Esophagus squamous epithelium (tissue), 4 donors: ENCODE results near the gene SS18L1.

Source experiments
- CTCF ChIP-seq, 6 experiments: fragments of 450-650 bp in 4 of 6; fragments of 200-600 bp in 2 of 6; sonication (generic) in 2 of 6; IDR thresholded peaks; one replicate each; pipeline ENCODE4 v1.5.1; 2016 to 2019; ENCODE audit warnings: antibody characterized with exemption in 6 of 6, mild to moderate bottlenecking in 4 of 6, moderate library complexity in 4 of 6
- POLR2A ChIP-seq, 4 donors: fragments of 450-650 bp; IDR thresholded peaks; one replicate each; pipeline ENCODE4 v1.6.1; 2017; ENCODE audit warnings: antibody characterized with exemption in 4 of 4, mild to moderate bottlenecking in 4 of 4, moderate library complexity in 3 of 4

DNA sequence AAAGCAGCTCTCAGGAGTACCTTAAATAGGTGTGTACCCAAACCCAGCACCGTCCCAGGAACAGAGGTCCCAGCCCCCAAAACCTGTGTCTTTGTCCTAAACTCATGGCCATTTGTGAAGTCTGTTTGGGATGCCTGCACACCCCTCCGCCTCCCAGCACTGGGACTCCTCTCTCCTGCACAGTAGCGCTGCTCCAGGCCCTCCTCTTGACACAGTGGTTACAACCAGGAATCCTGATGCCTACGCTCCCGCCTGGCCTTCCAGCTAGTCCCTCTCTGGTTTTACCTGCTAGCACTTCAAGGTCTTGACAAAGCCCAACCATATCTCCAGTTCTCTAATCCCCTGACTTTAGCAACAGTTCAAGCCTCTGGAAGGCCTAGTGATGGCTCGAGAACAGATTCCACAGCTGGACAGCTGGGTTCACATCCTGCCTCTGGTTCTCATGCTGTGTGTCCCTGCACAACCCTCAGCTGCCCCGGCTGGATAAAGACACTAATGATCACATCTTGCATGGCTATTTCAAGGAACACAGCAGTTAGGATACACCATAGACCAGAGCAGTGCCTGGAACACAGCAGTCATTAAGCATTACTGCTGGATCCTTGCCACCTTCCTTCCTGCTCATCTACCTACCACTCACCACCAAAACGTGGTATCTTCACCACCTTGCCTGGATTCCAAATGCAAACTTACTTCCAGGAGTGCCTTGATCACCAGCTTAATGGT lies 5.9 kb upstream of the SS18L1 start:
- no peak for TF ChIP-seq CTCF (IDR thresholded peaks at IDR 0.05)
- no peak for TF ChIP-seq POLR2A (IDR thresholded peaks at IDR 0.05)
